ENCODE measurements around the gene NDUFA13.

NDUFA13 gene

GRCh38 chr19:19570571-19570970, 54.5 kb downstream of the NDUFA13 start:
- DNase-seq (ENCODE audit: low read depth in 2 of 2) = no peak

DNA sequence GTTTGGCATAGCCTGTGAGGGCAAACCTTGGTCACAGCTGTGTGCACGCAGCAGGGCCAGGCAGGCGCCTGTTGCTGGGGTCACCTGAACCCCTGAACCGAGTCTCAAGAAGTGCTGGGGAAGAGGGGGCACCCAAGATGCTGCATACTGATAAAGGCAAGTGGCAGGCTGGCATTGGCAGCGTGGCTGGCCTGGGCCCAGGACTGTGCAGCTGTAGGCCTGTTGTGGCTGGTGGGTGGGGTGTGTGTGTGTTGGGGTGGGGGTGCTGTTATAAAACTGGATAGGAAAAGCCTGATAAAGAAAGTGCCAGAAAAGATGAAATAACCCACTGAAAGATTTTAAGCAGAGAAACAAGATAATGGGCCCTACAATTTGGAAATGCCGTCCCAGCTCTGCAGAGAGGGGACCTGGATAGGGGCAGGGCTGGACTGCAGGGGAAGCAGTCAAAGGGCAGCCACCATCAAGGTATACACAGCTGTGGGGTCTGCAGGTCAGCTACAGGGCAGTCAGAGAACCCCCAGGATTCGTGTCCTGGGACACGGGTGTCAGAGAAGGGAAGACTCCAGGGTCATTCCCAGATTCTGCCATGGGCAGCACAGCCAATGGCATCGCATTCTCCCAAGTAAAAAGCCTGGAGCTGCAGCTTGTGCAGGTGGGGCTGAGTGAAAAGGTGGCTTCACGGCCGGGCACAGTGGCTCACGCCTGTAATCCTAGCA, 55.2 kb downstream of the NDUFA13 start:
- DNase-seq (ENCODE audit: low read depth in 2 of 2) = no peak

DNA sequence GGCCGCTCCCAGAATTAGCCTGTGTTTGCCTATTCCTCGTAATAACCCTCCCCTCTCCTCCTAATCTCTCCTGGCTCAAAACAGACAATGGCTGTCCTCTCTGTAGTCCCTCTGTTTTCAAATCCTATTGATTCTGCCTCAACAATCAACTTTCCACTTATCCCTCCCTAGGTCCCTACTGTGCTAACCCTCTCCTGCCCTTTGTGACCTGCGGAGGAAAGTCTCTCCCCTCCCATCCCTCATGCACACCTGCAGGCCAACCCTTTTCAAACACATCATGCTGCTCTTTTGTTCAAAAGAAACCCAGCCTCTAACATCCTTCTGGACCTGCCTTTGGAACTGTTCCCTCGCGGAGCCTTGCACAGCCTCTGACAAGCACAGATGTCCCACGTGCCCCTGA, 59.4 kb downstream of the NDUFA13 start:
- no peak for DNase-seq (ENCODE audit: low read depth in 2 of 2)
